Bronchial epithelial cell (primary cell): ENCODE measurements around the gene PLA2G4E. TPM values are rescaled to one million over a fixed set of nuclear protein-coding genes. Genes with fewer than 3 reads are reported as not detected.
A peak's percentile ranks its signal among the peaks of the same experiment; 100 is the strongest.

Experiments used
- DNase-seq: peaks from one replicate; pipeline ENCODE4 v3.0.0-alpha.2; 2010; ENCODE audit warnings: low read depth
- FAIRE-seq: peaks from 2 replicates; lab custom pipeline; 2011; peaks lifted over from hg19 to GRCh38; lab: Jason Lieb, UNC
- H3K27me3 ChIP-seq: 2 replicates; pipeline ENCODE4 v1.5.1; 2011; ENCODE audit warnings: low read length; ENCODE audit not compliant: control insufficient read depth, insufficient read depth
- H3K36me3 ChIP-seq: 2 replicates; pipeline ENCODE4 v1.5.1; 2011; ENCODE audit warnings: low read length; ENCODE audit not compliant: control insufficient read depth, insufficient read depth
- H3K4me3 ChIP-seq: 2 replicates; pipeline ENCODE4 v1.5.1; 2011; ENCODE audit warnings: mild to moderate bottlenecking, low read depth, low read length, control low read depth
- total RNA-seq: library from RNA; depleted of rRNA; stranded (reverse); fragments of >200 nt; gene quantifications from 2 replicates; pipeline ENCODE4 v1.2.1, GENCODE V29; 2014
- TF ChIP-seq, protein P1 (sequence below): IDR thresholded peaks from 2 replicates; pipeline ENCODE4 v1.5.1; 2011; ENCODE audit warnings: mild to moderate bottlenecking, moderate library complexity, low read length, control low read depth, inconsistent platforms; ENCODE audit not compliant: insufficient read depth, severe bottlenecking

The PLA2G4E gene
- total RNA-seq, 1 donor from 2014 or later, result under 0.01 TPM

DNA sequence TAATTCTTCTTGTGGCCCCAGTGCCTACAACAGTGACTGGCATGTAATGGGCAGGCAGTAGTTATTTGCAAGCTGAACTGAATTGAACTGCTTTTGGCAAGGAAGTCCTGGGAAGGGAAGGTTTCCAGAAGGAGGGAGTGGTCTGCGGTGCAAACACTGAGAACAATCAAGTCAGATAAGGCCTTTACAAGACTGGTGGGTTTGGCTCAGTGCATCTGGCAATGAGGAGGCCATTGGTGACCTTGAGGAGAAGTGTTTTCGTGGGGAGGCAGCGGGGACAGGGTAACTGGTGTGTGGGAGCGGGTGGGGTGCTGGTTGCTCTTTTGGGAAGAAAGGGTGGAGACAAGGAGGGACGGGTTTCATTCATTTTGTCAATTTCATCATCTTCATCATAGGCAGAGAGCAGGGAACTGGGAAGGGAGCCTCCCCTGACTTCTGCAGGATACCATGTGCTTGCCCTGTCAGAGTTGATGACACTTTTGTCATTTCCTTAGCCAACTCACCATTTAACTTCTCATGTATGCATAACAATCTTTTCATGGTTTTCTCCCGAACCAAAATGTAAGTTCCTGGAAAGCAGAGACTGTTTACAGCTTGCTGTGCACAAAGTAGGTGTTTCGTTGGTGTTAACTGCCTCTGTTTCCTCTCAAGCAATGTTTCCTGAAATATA, 40.1 kb downstream of the PLA2G4E start:
- FAIRE-seq (peak; percentile 18), DNase-seq (no peak)
- H3K27me3 ChIP-seq, result no peaks in the 10 kb centered on the region
- no peaks in the 10 kb centered on the region for H3K36me3 ChIP-seq
- no peak overlapping the region for H3K4me3 ChIP-seq
- TF ChIP-seq, protein P1, sequence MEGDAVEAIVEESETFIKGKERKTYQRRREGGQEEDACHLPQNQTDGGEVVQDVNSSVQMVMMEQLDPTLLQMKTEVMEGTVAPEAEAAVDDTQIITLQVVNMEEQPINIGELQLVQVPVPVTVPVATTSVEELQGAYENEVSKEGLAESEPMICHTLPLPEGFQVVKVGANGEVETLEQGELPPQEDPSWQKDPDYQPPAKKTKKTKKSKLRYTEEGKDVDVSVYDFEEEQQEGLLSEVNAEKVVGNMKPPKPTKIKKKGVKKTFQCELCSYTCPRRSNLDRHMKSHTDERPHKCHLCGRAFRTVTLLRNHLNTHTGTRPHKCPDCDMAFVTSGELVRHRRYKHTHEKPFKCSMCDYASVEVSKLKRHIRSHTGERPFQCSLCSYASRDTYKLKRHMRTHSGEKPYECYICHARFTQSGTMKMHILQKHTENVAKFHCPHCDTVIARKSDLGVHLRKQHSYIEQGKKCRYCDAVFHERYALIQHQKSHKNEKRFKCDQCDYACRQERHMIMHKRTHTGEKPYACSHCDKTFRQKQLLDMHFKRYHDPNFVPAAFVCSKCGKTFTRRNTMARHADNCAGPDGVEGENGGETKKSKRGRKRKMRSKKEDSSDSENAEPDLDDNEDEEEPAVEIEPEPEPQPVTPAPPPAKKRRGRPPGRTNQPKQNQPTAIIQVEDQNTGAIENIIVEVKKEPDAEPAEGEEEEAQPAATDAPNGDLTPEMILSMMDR, result no peak

DNA sequence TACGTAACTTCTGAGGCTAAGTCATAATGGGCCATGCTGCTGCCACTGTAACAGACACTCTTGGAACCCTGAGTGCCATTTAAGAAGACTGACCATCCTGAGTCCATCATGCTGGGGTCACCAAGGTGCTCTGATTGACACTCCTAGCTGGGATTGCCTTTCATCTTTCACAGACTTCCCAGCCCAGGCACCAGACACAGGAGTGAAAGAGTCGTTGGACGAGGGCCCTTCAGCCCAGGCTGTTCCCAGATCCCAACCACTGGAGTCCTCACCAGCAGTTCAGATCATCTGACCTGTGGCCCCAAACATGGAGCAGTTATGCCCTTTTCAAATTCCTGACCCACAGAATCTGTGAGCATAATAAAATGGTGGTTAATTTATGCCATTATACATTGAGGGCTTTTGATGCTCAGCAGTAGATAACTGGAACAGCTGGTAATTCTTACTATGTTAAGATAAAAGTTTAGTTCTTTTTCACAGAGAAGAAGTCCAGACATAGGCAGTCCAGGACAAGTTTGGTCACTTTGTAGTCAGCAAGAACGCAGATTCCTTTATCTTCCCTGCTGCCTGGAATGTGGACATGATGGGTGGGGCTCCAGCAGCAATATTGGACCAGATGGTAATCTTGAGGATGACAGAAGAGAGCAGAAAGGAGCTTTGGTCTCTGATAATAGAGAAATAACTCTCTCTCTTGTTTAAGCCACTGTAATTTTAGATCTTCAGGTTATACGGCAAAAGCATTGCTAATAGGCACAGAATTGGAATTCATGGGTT, 41.2 kb downstream of the PLA2G4E start:
- FAIRE-seq (no peak), DNase-seq (peak; percentile 32)
- H3K4me3 ChIP-seq, result no peak overlapping the region

DNA sequence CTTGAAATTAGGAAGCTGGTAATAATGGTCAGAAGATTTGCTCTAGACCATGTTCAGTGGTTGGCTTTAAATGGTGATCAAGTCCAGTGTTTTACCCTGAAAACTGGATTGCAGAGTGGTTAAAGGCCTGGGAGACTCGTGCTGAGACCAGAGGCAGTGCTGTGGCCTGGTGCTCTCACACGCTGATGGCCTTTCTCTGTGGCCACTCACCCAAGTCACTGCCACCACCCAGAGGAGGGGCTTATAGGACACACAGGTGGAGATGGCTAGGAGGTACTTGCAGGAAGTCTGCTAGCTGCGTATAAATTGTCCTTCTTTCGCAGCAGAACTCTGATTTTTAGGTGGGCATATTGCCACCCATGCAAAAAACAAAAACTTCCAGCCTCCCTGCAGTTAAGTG, 42.3 kb downstream of the PLA2G4E start:
- TF ChIP-seq, protein P1, result no peak
- no peaks in the 10 kb centered on the region for H3K27me3 ChIP-seq
- FAIRE-seq (no peak), DNase-seq (no peak)
- no peak overlapping the region for H3K4me3 ChIP-seq
- H3K36me3 ChIP-seq, result no peaks in the 10 kb centered on the region

More for the DNA sequence above, 41.2 kb downstream of the PLA2G4E start:
- H3K27me3 ChIP-seq, result no peaks in the 10 kb centered on the region
- TF ChIP-seq, protein P1, result no peak
- no peaks in the 10 kb centered on the region for H3K36me3 ChIP-seq

DNA sequence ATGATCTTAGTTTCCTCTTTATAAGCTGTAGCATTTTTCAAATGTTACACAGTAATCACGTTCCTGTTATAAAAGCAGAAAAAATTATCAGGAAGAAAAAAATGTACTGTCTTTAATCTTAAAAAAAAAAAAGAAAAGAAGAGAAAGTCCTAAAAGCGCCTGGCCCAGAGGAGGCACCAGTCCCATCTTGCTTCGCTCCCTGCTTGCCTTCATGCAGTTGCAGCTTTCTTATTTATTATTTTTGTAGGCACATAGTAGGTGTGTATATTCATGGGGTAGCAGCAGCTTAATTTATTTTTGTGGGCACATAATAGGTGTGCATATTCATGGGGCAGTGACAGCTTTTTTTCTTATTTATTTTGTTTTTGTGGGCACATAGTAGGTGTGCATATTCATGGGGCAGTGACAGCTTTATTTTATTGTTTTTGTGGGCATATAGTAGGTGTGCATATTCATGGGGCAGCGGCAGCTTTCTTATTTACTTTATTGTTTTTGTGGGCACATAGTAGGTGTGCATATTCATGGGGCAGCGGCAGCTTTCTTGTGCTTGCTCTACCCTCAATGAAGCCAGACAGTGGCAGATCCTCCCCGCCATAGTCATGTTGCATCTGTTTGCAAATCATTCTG, 43.0 kb downstream of the PLA2G4E start:
- Histone ChIP-seq H3K4me3 (no peak overlapping the region), H3K27me3 (no peaks in the 10 kb centered on the region), H3K36me3 (no peaks in the 10 kb centered on the region)
- FAIRE-seq (no peak), DNase-seq (no peak)
- TF ChIP-seq, protein P1, result no peak

DNA sequence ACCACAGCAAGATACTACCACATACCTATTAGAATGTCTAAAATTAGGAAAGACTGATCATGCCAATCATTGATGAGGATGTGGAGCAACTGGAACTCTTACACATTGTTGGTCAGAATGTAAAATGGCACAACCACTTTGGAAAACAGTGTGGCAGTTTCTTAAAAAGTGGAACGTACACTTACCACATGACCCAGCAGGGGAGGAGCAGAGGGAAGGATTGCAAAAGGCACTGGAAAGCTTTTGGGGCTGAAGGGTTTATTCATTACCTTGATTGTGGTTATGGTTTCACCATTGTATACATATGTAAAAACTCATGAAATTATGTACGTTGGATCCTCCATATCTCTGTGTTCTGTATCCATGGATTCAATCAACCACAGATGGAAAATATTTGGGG, 45.2 kb downstream of the PLA2G4E start:
- no peak overlapping the region for H3K4me3 ChIP-seq
- FAIRE-seq, result no peak

More for the DNA sequence above, 45.2 kb downstream of the PLA2G4E start:
- H3K27me3 ChIP-seq, result no peaks in the 10 kb centered on the region
- TF ChIP-seq, protein P1, result no peak
- DNase-seq, result no peak
- no peaks in the 10 kb centered on the region for H3K36me3 ChIP-seq
